ENCODE results near the gene FGGY.

FGGY gene

GRCh38 chr1:59693406-59693805 lies 396.5 kb downstream of the FGGY start:
- TF ChIP-seq CTCF (conservative IDR thresholded peaks at IDR 0.05; ENCODE audit: low read length), result no peak
- no peak for DNase-seq (ENCODE audit: low read depth)
- no peak overlapping the region for H3K4me3 ChIP-seq (ENCODE audit: low read length)

DNA sequence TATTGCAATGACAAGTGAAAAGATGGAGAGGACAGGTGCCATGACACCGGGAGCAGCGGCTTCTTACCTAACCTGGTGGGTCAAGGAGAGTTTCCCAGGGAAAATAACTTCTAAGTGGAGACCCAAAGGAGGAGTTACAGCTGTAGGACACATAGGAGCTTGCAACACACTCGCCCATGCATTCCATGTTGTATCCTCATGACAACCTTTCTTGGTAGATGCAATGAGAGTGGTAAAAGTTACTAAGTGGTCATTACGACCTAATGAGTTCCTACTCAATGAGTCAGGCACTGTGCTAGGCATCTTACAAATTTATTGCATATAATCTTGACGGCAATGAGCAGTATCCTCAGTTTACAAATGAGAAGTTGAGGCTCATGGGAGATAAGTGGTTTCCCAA lies 398.4 kb downstream of the FGGY start:
- no peak overlapping the region for H3K4me3 ChIP-seq (ENCODE audit: low read length)
- peak; percentile 45 for DNase-seq (ENCODE audit: low read depth)
- no peak for TF ChIP-seq CTCF (conservative IDR thresholded peaks at IDR 0.05; ENCODE audit: low read length)

DNA sequence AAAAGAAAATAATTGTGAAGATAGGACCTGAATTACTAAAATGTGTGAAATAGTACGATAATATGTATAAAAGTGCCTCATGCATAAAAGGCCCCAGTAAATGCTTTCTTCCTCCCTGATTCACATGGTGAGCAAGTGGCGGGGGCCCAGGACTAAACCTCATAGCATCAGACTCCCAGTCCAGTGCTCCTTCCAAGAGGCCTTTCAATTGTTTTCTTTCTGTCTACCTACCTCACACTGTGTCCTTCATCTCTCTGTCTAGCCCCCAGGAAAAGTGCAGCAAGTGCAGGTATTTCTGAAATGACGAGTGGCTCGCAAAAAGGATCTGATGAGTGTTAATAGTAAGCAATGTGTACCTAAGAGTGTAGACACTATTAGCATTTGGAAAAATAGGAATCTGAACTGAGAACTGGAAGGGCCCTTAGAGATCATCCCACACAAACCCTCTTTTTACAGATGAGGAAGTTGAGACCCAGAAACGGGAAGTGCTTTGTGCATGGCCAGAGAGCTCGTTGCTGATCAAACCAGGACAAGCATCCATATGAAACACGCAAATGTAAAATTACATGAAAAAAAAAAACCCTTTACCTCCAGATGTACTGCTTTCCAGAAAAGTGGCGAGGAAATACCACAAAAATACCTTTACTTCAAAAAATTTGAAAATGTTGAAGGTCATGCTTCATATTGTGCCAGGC lies 399.7 kb downstream of the FGGY start:
- DNase-seq (ENCODE audit: low read depth), result no peak
- no peak overlapping the region for H3K4me3 ChIP-seq (ENCODE audit: low read length)
- TF ChIP-seq CTCF (conservative IDR thresholded peaks at IDR 0.05; ENCODE audit: low read length), result no peak

DNA sequence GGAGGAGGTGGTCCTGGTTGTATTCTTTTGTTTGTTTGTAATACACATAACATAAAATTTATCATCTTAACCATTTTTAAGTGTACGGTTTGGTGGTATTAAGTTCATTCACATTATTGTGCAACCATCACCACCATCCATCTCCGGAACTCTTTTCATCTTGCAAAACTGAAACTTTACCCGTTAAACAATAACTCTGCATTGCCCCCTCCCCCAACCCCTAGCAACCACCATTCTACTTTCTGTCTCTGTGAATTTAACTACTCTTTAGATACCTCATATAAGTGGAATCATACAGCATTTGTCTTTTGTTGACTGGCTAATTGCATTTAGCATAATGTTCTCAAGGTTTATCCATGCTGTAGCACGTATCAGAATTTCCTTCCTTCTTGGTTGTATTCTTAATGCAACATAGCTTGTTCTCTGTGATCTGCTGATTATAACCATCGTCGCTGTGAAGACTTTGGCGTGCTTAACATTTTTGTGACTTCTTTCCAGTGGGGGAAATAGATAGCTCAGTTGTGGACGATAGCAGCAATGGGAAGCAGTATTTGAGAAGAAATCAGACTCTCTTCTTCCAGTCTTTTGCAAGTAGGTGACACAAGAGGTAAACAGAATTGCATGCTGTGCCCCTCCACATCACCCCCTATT lies 400.4 kb downstream of the FGGY start:
- no peak for DNase-seq (ENCODE audit: low read depth)
- no peak overlapping the region; the same call in 1 of the 2 replicates for H3K4me3 ChIP-seq (ENCODE audit: low read length)
- TF ChIP-seq CTCF (conservative IDR thresholded peaks at IDR 0.05; ENCODE audit: low read length), result no peak

GRCh38 chr1:59698386-59698785 lies 401.5 kb downstream of the FGGY start:
- DNase-seq (ENCODE audit: low read depth), result no peak
- no peak overlapping the region for H3K4me3 ChIP-seq (ENCODE audit: low read length)
- TF ChIP-seq CTCF (conservative IDR thresholded peaks at IDR 0.05; ENCODE audit: low read length), result no peak

DNA sequence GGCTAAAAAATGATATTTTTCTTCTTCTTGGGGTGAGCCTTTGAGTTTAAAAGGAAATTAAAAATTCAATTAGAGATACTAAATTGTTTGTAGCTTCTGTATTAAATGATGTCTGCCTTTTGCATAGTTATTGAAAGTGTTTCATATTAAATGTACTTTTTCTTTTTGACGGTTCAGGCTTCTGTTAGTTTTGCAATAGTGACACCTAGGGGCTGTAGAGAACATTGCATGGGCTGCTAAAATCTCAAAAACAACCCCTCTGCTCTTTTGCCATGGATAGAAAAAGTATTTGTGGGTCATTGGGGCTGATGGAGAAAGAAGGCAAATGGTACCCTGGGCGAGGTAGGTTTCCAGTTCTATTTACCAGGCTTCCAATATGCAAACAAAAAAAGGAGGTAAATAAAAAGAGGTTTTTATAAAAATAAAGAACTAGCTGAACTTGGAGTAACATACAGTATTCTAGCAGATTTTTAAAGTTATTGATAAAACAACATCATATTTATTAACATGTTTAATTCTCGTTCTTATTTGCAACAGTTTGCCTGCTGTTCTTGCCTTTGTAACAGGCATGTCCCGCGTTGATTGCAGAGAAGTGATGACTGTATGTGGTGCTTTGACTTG lies 402.4 kb downstream of the FGGY start:
- peak; percentile 54 for DNase-seq (ENCODE audit: low read depth)
- TF ChIP-seq CTCF (conservative IDR thresholded peaks at IDR 0.05; ENCODE audit: low read length), result peak; percentile 98

DNA sequence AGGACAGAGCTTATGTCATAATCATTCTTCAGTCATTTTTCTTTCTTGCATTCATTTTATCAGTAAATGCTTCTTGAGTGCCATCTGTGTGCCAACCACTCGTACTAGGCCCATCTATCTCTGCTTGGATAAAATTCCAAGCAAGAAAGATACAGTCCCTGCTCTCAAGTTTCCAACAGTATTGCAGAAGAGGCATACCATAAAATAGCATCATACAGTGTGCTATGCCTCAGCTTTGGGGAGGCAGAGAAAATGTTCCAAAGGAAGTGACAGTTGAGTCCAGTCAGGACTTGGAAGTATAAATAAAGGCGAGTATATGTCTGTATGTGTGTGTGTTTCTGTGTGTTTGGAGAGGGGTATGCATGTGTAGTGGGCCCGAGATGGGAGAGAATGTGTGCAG lies 404.5 kb downstream of the FGGY start:
- no peak for TF ChIP-seq CTCF (conservative IDR thresholded peaks at IDR 0.05; ENCODE audit: low read length)
- peak; percentile 43 for DNase-seq (ENCODE audit: low read depth)
- H3K4me3 ChIP-seq (ENCODE audit: low read length), result no peak overlapping the region

More for the DNA sequence above, 402.4 kb downstream of the FGGY start:
- H3K4me3 ChIP-seq (ENCODE audit: low read length), result no peak overlapping the region

All from AG10803 (cell line).